GM23338 (cell line): ENCODE measurements around the gene LAD1. TPM values are rescaled to one million over a fixed set of nuclear protein-coding genes. Genes with fewer than 3 reads are reported as not detected.

Experiments
- ATAC-seq: fragments of 200-7000 bp; cut with Tn5 transposase; 3 replicates; pipeline ENCODE4 v1.9.1; 2020
- DNase-seq: peaks from one replicate; pipeline ENCODE4 v3.0.0-alpha.2; 2015; ENCODE audit warnings: low spot score
- H2AFZ ChIP-seq: fragments of 200-600 bp; sonication (generic); 2 replicates; pipeline ENCODE4 v1.8.0; 2016; ENCODE audit warnings: antibody characterized with exemption, mild to moderate bottlenecking, moderate library complexity
- H3F3A ChIP-seq: fragments of 200-600 bp; sonication (generic); replicated peaks from 2 replicates; pipeline ENCODE4 v1.8.0; 2017; ENCODE audit warnings: antibody characterized with exemption, mixed run types, low read depth
- H3K27ac ChIP-seq: fragments of 200-600 bp; sonication (generic); 2 replicates; pipeline ENCODE4 v1.6.1; 2016; ENCODE audit warnings: low read depth
- H3K27me3 ChIP-seq: fragments of 200-600 bp; sonication (generic); 2 replicates; pipeline ENCODE4 v1.8.0; 2016; ENCODE audit warnings: mild to moderate bottlenecking, mixed run types, moderate library complexity; ENCODE audit not compliant: insufficient read depth
- H3K36me3 ChIP-seq: fragments of 200-600 bp; sonication (generic); 2 replicates; pipeline ENCODE4 v1.8.0; 2016; ENCODE audit warnings: mild to moderate bottlenecking; ENCODE audit not compliant: insufficient read depth
- H3K4me1 ChIP-seq: fragments of 200-600 bp; sonication (generic); 2 replicates; pipeline ENCODE4 v1.8.0; 2016; ENCODE audit warnings: mild to moderate bottlenecking, moderate library complexity; ENCODE audit not compliant: insufficient read depth
- H3K4me2 ChIP-seq: fragments of 200-600 bp; sonication (generic); 2 replicates; pipeline ENCODE4 v1.7.1; 2017; ENCODE audit warnings: mixed run types
- H3K4me3 ChIP-seq: fragments of 200-600 bp; sonication (generic); 2 replicates; pipeline ENCODE4 v1.6.1; 2016; ENCODE audit warnings: mixed run types
- H3K79me2 ChIP-seq: fragments of 200-600 bp; sonication (generic); replicated peaks from 2 replicates; pipeline ENCODE4 v1.8.0; 2017; ENCODE audit warnings: mild to moderate bottlenecking; ENCODE audit not compliant: insufficient read depth
- H3K9me2 ChIP-seq: fragments of 200-600 bp; sonication (generic); 2 replicates; pipeline ENCODE4 v1.8.0; 2017; ENCODE audit not compliant: insufficient read depth
- H4K20me1 ChIP-seq: fragments of 200-600 bp; sonication (generic); replicated peaks from 2 replicates; pipeline ENCODE4 v1.8.0; 2017; ENCODE audit warnings: mild to moderate bottlenecking; ENCODE audit not compliant: insufficient read depth
- H3K27ac Mint-ChIP-seq: 2 replicates; pipeline ENCODE4 v1.8.0; 2020; ENCODE audit warnings: inconsistent platforms, mild to moderate bottlenecking, moderate library complexity, mixed read lengths
- H3K27me3 Mint-ChIP-seq: 3 replicates; pipeline ENCODE4 v1.8.0; 2022; ENCODE audit warnings: low read depth, mild to moderate bottlenecking, moderate library complexity, mixed read lengths, inconsistent platforms; ENCODE audit not compliant: insufficient read depth, poor library complexity
- H3K36me3 Mint-ChIP-seq: 3 replicates; pipeline ENCODE4 v1.8.0; 2021; ENCODE audit warnings: low read depth, mild to moderate bottlenecking, inconsistent platforms, moderate library complexity, mixed read lengths
- H3K4me1 Mint-ChIP-seq: 3 replicates; pipeline ENCODE4 v1.8.0; 2020; ENCODE audit warnings: mild to moderate bottlenecking, inconsistent platforms, mixed read lengths
- H3K4me3 Mint-ChIP-seq: 3 replicates; pipeline ENCODE4 v1.8.0; 2021; ENCODE audit warnings: moderate library complexity, mild to moderate bottlenecking, inconsistent platforms, mixed read lengths
- H3K9me3 Mint-ChIP-seq: 3 replicates; pipeline ENCODE4 v1.8.0; 2020; ENCODE audit warnings: moderate library complexity, mild to moderate bottlenecking, inconsistent platforms, mixed read lengths
- CREB1 ChIP-seq: fragments of 250-450 bp; sonication (Bioruptor Pico); IDR thresholded peaks from 2 replicates; pipeline ENCODE4 v1.5.0; 2020; ENCODE audit warnings: low read depth, mild to moderate bottlenecking, moderate library complexity
- EZH2 ChIP-seq: fragments of 200-600 bp; sonication (generic); IDR thresholded peaks from one replicate; pipeline ENCODE4 v1.8.0; 2017; ENCODE audit warnings: antibody characterized with exemption, mild to moderate bottlenecking, low read depth; ENCODE audit not compliant: unreplicated experiment
- EZH2phosphoT487 ChIP-seq: fragments of 200-600 bp; sonication (generic); IDR thresholded peaks from one replicate; pipeline ENCODE4 v1.8.1; 2018; ENCODE audit warnings: antibody characterized with exemption; ENCODE audit not compliant: unreplicated experiment
- JUNB ChIP-seq: IDR thresholded peaks from one replicate; pipeline ENCODE4 v1.6.1; 2016; ENCODE audit warnings: antibody characterized with exemption; ENCODE audit not compliant: unreplicated experiment
- NANOG ChIP-seq: IDR thresholded peaks from 2 replicates; pipeline ENCODE4 v1.6.1; 2016; ENCODE audit warnings: antibody characterized with exemption, borderline replicate concordance
- POLR2AphosphoS5 ChIP-seq: IDR thresholded peaks from 2 replicates; pipeline ENCODE4 v1.6.1; 2016; ENCODE audit warnings: antibody characterized with exemption, low read depth
- STAT1 ChIP-seq: IDR thresholded peaks from one replicate; pipeline ENCODE4 v1.6.1; 2016; ENCODE audit warnings: antibody characterized with exemption; ENCODE audit not compliant: unreplicated experiment
- ZNF114 ChIP-seq: fragments of 250-450 bp; sonication (Bioruptor Pico); IDR thresholded peaks from 2 replicates; pipeline ENCODE4 v1.5.0; 2020; ENCODE audit warnings: mild to moderate bottlenecking, moderate library complexity
- ZNF331 ChIP-seq: fragments of 250-450 bp; sonication (Bioruptor Pico); IDR thresholded peaks from 2 replicates; pipeline ENCODE4 v1.5.0; 2020; ENCODE audit warnings: low read depth, mild to moderate bottlenecking, moderate library complexity
- polyA plus RNA-seq: library from polyadenylated mRNA; unstranded; fragments of >200 nt; fragmentation: Nextera tagmentation; extraction: Ambion mirVana; gene quantifications from 2 replicates; pipeline ENCODE4 v1.2.1, GENCODE V29; 2016
- total RNA-seq: library from RNA; depleted of rRNA; stranded (reverse); fragments of >200 nt; shearing (Covaris generic); gene quantifications from 2 replicates; pipeline ENCODE4 v1.2.3, GENCODE V29; 2014
- TF ChIP-seq, protein P1 (sequence below), 2 experiments: fragments of 200-600 bp in 1 of 2; sonication (generic) in 1 of 2; conservative IDR thresholded peaks; 2 replicates each; pipeline versions ENCODE4 v1.5.1 to v1.6.1; 2016 to 2017; ENCODE audit warnings: antibody characterized with exemption in 2 of 2, low read depth in 2 of 2, mild to moderate bottlenecking in 2 of 2, moderate library complexity in 1 of 2
- TF ChIP-seq, protein P2 (sequence below): fragments of 250-450 bp; sonication (Bioruptor Pico); IDR thresholded peaks from 2 replicates; pipeline ENCODE4 v1.5.0; 2020; ENCODE audit warnings: mild to moderate bottlenecking, moderate library complexity
- TF ChIP-seq, protein P3 (sequence below): IDR thresholded peaks from one replicate; pipeline ENCODE4 v1.6.1; 2018; ENCODE audit warnings: antibody characterized with exemption; ENCODE audit not compliant: unreplicated experiment
- TF ChIP-seq, protein P4 (sequence below): IDR thresholded peaks from 2 replicates; pipeline ENCODE4 v1.6.1; 2016; ENCODE audit warnings: antibody characterized with exemption

The LAD1 gene
- total and polyA plus RNA-seq, 2 experiments from 2014 or later: 17.6 to 18.9 TPM

DNA sequence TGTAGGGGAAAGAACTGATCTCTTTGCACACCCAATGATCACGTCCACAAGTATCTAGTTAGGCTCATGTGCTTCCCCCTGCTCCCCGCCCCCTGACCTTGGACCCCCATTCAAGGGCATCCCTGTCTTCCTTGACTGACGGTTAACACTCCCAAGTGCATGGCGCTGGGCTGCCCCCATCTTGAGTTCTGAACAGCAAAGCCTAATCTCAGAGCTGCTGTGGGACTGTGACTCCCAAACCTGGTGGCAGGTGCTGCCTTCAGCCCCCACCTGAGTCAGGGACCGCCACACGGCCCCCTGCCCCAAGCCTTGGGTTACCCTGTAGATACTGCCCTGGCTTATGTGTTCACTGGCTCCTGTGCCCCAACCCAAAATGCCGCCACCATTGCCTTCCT is 21.5 kb upstream of the LAD1 start:
- Mint-ChIP-seq H3K27me3 (peaks cover 14% of the 10 kb centered on the region), H3K36me3 (no peaks in the 10 kb centered on the region; the same call in 2 of the 3 replicates), H3K27ac (no peak overlapping the region; the same call in 1 of the 2 replicates), H3K4me1 (peaks cover 15% of the 10 kb centered on the region), H3K9me3 (peaks cover 3% of the 10 kb centered on the region; the same call in 2 of the 3 replicates), H3K4me3 (no peak overlapping the region)
- H3K27me3 ChIP-seq: no peaks in the 10 kb centered on the region
- DNase-seq (no peak), ATAC-seq (no peak)
- no peaks in the 10 kb centered on the region for H3K79me2 ChIP-seq
- no peaks in the 10 kb centered on the region for H3F3A ChIP-seq
- no peak overlapping the region for H3K27ac ChIP-seq
- H3K9me2 ChIP-seq: no peaks in the 10 kb centered on the region
- TF ChIP-seq, protein P1, sequence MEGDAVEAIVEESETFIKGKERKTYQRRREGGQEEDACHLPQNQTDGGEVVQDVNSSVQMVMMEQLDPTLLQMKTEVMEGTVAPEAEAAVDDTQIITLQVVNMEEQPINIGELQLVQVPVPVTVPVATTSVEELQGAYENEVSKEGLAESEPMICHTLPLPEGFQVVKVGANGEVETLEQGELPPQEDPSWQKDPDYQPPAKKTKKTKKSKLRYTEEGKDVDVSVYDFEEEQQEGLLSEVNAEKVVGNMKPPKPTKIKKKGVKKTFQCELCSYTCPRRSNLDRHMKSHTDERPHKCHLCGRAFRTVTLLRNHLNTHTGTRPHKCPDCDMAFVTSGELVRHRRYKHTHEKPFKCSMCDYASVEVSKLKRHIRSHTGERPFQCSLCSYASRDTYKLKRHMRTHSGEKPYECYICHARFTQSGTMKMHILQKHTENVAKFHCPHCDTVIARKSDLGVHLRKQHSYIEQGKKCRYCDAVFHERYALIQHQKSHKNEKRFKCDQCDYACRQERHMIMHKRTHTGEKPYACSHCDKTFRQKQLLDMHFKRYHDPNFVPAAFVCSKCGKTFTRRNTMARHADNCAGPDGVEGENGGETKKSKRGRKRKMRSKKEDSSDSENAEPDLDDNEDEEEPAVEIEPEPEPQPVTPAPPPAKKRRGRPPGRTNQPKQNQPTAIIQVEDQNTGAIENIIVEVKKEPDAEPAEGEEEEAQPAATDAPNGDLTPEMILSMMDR (conservative IDR thresholded peaks at IDR 0.05; ENCODE audit: low read depth in 2 of 2): no peak
- TF ChIP-seq NANOG (no peak), EZH2 (no peak), POLR2AphosphoS5 (no peak), ZNF331 (CRISPR knock-in tag) (no peak), ZNF114 (no peak), EZH2phosphoT487 (no peak), STAT1 (no peak), JUNB (no peak), CREB1 (CRISPR knock-in tag) (no peak)
- TF ChIP-seq, protein P2, sequence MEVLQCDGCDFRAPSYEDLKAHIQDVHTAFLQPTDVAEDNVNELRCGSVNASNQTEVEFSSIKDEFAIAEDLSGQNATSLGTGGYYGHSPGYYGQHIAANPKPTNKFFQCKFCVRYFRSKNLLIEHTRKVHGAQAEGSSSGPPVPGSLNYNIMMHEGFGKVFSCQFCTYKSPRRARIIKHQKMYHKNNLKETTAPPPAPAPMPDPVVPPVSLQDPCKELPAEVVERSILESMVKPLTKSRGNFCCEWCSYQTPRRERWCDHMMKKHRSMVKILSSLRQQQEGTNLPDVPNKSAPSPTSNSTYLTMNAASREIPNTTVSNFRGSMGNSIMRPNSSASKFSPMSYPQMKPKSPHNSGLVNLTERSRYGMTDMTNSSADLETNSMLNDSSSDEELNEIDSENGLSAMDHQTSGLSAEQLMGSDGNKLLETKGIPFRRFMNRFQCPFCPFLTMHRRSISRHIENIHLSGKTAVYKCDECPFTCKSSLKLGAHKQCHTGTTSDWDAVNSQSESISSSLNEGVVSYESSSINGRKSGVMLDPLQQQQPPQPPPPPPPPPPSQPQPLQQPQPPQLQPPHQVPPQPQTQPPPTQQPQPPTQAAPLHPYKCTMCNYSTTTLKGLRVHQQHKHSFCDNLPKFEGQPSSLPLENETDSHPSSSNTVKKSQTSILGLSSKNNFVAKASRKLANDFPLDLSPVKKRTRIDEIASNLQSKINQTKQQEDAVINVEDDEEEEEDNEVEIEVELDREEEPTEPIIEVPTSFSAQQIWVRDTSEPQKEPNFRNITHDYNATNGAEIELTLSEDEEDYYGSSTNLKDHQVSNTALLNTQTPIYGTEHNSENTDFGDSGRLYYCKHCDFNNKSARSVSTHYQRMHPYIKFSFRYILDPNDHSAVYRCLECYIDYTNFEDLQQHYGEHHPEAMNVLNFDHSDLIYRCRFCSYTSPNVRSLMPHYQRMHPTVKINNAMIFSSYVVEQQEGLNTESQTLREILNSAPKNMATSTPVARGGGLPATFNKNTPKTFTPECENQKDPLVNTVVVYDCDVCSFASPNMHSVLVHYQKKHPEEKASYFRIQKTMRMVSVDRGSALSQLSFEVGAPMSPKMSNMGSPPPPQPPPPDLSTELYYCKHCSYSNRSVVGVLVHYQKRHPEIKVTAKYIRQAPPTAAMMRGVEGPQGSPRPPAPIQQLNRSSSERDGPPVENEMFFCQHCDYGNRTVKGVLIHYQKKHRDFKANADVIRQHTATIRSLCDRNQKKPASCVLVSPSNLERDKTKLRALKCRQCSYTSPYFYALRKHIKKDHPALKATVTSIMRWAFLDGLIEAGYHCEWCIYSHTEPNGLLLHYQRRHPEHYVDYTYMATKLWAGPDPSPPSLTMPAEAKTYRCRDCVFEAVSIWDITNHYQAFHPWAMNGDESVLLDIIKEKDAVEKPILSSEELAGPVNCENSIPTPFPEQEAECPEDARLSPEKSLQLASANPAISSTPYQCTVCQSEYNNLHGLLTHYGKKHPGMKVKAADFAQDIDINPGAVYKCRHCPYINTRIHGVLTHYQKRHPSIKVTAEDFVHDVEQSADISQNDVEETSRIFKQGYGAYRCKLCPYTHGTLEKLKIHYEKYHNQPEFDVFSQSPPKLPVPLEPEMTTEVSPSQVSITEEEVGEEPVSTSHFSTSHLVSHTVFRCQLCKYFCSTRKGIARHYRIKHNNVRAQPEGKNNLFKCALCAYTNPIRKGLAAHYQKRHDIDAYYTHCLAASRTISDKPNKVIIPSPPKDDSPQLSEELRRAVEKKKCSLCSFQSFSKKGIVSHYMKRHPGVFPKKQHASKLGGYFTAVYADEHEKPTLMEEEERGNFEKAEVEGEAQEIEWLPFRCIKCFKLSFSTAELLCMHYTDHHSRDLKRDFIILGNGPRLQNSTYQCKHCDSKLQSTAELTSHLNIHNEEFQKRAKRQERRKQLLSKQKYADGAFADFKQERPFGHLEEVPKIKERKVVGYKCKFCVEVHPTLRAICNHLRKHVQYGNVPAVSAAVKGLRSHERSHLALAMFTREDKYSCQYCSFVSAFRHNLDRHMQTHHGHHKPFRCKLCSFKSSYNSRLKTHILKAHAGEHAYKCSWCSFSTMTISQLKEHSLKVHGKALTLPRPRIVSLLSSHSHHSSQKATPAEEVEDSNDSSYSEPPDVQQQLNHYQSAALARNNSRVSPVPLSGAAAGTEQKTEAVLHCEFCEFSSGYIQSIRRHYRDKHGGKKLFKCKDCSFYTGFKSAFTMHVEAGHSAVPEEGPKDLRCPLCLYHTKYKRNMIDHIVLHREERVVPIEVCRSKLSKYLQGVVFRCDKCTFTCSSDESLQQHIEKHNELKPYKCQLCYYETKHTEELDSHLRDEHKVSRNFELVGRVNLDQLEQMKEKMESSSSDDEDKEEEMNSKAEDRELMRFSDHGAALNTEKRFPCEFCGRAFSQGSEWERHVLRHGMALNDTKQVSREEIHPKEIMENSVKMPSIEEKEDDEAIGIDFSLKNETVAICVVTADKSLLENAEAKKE: no peak
- TF ChIP-seq, protein P3, sequence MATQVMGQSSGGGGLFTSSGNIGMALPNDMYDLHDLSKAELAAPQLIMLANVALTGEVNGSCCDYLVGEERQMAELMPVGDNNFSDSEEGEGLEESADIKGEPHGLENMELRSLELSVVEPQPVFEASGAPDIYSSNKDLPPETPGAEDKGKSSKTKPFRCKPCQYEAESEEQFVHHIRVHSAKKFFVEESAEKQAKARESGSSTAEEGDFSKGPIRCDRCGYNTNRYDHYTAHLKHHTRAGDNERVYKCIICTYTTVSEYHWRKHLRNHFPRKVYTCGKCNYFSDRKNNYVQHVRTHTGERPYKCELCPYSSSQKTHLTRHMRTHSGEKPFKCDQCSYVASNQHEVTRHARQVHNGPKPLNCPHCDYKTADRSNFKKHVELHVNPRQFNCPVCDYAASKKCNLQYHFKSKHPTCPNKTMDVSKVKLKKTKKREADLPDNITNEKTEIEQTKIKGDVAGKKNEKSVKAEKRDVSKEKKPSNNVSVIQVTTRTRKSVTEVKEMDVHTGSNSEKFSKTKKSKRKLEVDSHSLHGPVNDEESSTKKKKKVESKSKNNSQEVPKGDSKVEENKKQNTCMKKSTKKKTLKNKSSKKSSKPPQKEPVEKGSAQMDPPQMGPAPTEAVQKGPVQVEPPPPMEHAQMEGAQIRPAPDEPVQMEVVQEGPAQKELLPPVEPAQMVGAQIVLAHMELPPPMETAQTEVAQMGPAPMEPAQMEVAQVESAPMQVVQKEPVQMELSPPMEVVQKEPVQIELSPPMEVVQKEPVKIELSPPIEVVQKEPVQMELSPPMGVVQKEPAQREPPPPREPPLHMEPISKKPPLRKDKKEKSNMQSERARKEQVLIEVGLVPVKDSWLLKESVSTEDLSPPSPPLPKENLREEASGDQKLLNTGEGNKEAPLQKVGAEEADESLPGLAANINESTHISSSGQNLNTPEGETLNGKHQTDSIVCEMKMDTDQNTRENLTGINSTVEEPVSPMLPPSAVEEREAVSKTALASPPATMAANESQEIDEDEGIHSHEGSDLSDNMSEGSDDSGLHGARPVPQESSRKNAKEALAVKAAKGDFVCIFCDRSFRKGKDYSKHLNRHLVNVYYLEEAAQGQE: no peak
- TF ChIP-seq, protein P4, sequence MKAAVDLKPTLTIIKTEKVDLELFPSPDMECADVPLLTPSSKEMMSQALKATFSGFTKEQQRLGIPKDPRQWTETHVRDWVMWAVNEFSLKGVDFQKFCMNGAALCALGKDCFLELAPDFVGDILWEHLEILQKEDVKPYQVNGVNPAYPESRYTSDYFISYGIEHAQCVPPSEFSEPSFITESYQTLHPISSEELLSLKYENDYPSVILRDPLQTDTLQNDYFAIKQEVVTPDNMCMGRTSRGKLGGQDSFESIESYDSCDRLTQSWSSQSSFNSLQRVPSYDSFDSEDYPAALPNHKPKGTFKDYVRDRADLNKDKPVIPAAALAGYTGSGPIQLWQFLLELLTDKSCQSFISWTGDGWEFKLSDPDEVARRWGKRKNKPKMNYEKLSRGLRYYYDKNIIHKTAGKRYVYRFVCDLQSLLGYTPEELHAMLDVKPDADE: no peak
- H3K4me3 ChIP-seq: no peak overlapping the region
- no peaks in the 10 kb centered on the region for H3K36me3 ChIP-seq
- H4K20me1 ChIP-seq: no peaks in the 10 kb centered on the region
- H3K4me1 ChIP-seq: no peaks in the 10 kb centered on the region
- H3K4me2 ChIP-seq: no peak overlapping the region
- peak overlapping the region; percentile 56; the same call in 1 of the 2 replicates for H2AFZ ChIP-seq
